Measurements from ENCODE around the gene TNIP3.

The TNIP3 gene

DNA sequence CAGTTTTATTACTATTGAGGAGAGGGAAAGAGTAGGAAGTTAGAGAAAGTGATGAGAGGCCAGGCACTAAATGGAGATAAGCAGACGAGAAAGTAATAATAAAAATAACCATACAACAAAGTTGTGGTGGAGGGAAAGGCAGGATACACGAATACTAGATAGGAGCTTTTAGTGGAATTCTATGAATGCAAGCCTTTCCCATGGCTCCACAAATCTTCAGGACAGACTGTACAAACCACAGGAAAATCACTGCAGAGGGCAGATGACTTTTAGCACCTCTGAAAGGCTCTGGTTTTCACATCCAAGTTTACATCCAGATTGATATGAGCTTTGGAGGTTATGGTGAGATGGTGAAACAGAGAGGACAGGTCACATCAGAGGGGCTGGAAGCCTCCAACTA, 41.5 kb downstream of the TNIP3 start:
- TF ChIP-seq SUZ12 (IDR thresholded peaks at IDR 0.05; ENCODE audit: extremely low read depth, insufficient read depth, insufficient read length) = no peak
- TF ChIP-seq YY1 (IDR thresholded peaks at IDR 0.05; ENCODE audit: insufficient read depth, insufficient read length) = no peak
- TF ChIP-seq ZNF274 (IDR thresholded peaks at IDR 0.05; ENCODE audit: low read depth, low read length) = no peak
- Histone ChIP-seq H3K4me3 (ENCODE audit: insufficient read length, low read depth) (no peak overlapping the region), H3K4me1 (ENCODE audit: insufficient read depth, insufficient read length) (no peaks in the 10 kb centered on the region), H3K9ac (ENCODE audit: insufficient read length, low read depth) (no peak overlapping the region), H3K27me3 (ENCODE audit: insufficient read depth, insufficient read length) (no peaks in the 10 kb centered on the region), H3K36me3 (ENCODE audit: insufficient read depth, insufficient read length, low read length) (no peaks in the 10 kb centered on the region), H3K9me3 (ENCODE audit: insufficient read depth, low read length) (no peaks in the 10 kb centered on the region)
- DNase-seq (ENCODE audit: low read depth, low spot score) = no peak

DNA sequence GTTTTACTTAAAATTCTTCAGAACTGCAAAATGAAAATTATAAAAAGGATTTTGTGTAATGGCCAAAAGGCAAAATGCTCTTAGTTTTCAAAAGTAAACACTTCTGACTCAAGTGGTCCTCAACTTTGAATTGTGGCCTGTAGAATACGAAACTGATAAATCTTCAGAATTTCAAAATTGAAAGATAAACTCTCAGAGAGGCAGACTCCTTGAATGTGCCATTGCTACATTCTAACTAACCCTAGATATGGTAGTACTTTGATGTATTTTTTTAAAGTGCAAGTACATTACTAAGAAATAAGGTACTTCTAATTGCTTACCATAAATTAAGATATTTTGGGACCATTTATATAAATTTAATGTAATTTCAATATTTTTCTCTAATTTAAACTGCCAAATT, 44.4 kb downstream of the TNIP3 start:
- H3K9ac ChIP-seq (ENCODE audit: insufficient read length, low read depth) = no peak overlapping the region
- no peak for DNase-seq (ENCODE audit: low read depth, low spot score)
- no peak overlapping the region for H3K4me3 ChIP-seq (ENCODE audit: insufficient read length, low read depth)
- TF ChIP-seq SUZ12 (IDR thresholded peaks at IDR 0.05; ENCODE audit: extremely low read depth, insufficient read depth, insufficient read length) = no peak
- TF ChIP-seq YY1 (IDR thresholded peaks at IDR 0.05; ENCODE audit: insufficient read depth, insufficient read length) = no peak
- no peak for TF ChIP-seq ZNF274 (IDR thresholded peaks at IDR 0.05; ENCODE audit: low read depth, low read length)
- no peaks in the 10 kb centered on the region for H3K9me3 ChIP-seq (ENCODE audit: insufficient read depth, low read length)
- H3K27me3 ChIP-seq (ENCODE audit: insufficient read depth, insufficient read length) = no peaks in the 10 kb centered on the region
- H3K36me3 ChIP-seq (ENCODE audit: insufficient read depth, insufficient read length, low read length) = no peaks in the 10 kb centered on the region
- H3K4me1 ChIP-seq (ENCODE audit: insufficient read depth, insufficient read length) = no peaks in the 10 kb centered on the region

DNA sequence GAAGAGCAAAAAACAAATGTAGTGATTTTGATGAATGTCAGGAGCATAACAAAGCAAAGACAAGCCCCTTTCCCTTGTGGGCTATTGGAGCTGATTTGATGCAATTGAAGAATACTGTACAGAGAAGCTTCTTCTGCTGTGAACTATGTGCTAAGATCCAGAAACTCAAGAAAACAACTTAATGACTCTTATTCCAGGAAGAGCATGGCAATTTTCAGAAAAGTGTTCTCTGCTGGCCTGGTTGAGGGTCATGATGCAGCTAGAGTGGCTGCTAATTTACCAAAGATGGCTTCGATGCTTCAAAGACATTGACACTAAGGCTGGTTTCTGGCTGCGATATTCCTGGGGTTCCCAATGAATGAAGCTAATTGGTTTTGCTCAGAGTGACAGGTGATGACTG, 45.8 kb downstream of the TNIP3 start:
- H3K4me1 ChIP-seq (ENCODE audit: insufficient read depth, insufficient read length) = no peaks in the 10 kb centered on the region
- DNase-seq (ENCODE audit: low read depth, low spot score) = no peak
- TF ChIP-seq SUZ12 (IDR thresholded peaks at IDR 0.05; ENCODE audit: extremely low read depth, insufficient read depth, insufficient read length) = no peak
- no peak for TF ChIP-seq ZNF274 (IDR thresholded peaks at IDR 0.05; ENCODE audit: low read depth, low read length)
- no peak for TF ChIP-seq YY1 (IDR thresholded peaks at IDR 0.05; ENCODE audit: insufficient read depth, insufficient read length)

DNA sequence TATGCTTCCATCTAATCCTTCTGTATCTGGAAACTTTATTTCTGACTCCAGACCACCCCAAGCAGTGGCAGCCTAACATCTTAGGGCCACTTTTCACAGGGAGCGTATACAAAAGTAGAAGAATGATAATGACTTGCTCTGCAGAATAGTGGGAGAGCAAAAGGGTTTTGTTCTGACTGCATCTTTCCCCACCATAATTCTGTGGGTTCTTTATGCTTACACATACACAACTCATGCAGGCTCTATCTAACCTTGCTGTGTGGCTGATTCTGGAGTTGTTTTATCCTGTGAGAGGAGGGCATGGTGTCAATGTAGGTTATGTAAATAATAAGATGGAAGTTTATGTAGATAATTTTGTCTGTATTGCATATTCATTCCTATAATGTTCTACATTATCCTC, 49.4 kb downstream of the TNIP3 start:
- no peak overlapping the region for H3K9ac ChIP-seq (ENCODE audit: insufficient read length, low read depth)
- H3K4me3 ChIP-seq (ENCODE audit: insufficient read length, low read depth) = no peak overlapping the region
- DNase-seq (ENCODE audit: low read depth, low spot score) = no peak
- H3K36me3 ChIP-seq (ENCODE audit: insufficient read depth, insufficient read length, low read length) = no peaks in the 10 kb centered on the region
- TF ChIP-seq ZNF274 (IDR thresholded peaks at IDR 0.05; ENCODE audit: low read depth, low read length) (no peak), SUZ12 (IDR thresholded peaks at IDR 0.05; ENCODE audit: extremely low read depth, insufficient read depth, insufficient read length) (no peak)
- no peaks in the 10 kb centered on the region for H3K27me3 ChIP-seq (ENCODE audit: insufficient read depth, insufficient read length)
- no peaks in the 10 kb centered on the region for H3K4me1 ChIP-seq (ENCODE audit: insufficient read depth, insufficient read length)
- no peaks in the 10 kb centered on the region for H3K9me3 ChIP-seq (ENCODE audit: insufficient read depth, low read length)

More for the DNA sequence above, 45.8 kb downstream of the TNIP3 start:
- H3K36me3 ChIP-seq (ENCODE audit: insufficient read depth, insufficient read length, low read length) = no peaks in the 10 kb centered on the region
- no peaks in the 10 kb centered on the region for H3K9me3 ChIP-seq (ENCODE audit: insufficient read depth, low read length)
- H3K27me3 ChIP-seq (ENCODE audit: insufficient read depth, insufficient read length) = no peaks in the 10 kb centered on the region
- no peak overlapping the region for H3K9ac ChIP-seq (ENCODE audit: insufficient read length, low read depth)
- H3K4me3 ChIP-seq (ENCODE audit: insufficient read length, low read depth) = no peak overlapping the region

DNA sequence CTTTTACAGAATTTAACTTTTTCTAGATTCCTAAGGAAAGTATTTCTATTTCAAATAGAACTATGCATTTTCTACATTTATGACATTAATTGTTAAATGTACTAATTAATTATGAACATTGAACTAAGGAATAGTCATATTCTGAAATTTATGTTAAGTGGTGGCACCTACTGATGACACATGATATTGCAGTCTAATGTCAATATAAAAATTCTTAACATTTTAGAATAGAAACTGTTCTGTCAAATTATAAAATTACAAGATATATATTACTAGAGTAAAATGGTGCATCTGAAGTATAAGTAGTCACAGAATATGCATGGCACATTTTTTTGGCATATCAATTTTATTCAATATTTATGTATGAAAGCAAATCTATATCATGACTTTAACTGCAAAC, 51.6 kb downstream of the TNIP3 start:
- H3K27me3 ChIP-seq (ENCODE audit: insufficient read depth, insufficient read length) = no peaks in the 10 kb centered on the region
- H3K9ac ChIP-seq (ENCODE audit: insufficient read length, low read depth) = no peak overlapping the region
- TF ChIP-seq ZNF274 (IDR thresholded peaks at IDR 0.05; ENCODE audit: low read depth, low read length) = no peak
- TF ChIP-seq SUZ12 (IDR thresholded peaks at IDR 0.05; ENCODE audit: extremely low read depth, insufficient read depth, insufficient read length) = no peak
- no peak for TF ChIP-seq YY1 (IDR thresholded peaks at IDR 0.05; ENCODE audit: insufficient read depth, insufficient read length)
- no peaks in the 10 kb centered on the region for H3K36me3 ChIP-seq (ENCODE audit: insufficient read depth, insufficient read length, low read length)
- no peak for DNase-seq (ENCODE audit: low read depth, low spot score)
- no peaks in the 10 kb centered on the region for H3K4me1 ChIP-seq (ENCODE audit: insufficient read depth, insufficient read length)
- no peaks in the 10 kb centered on the region for H3K9me3 ChIP-seq (ENCODE audit: insufficient read depth, low read length)
- no peak overlapping the region for H3K4me3 ChIP-seq (ENCODE audit: insufficient read length, low read depth)

DNA sequence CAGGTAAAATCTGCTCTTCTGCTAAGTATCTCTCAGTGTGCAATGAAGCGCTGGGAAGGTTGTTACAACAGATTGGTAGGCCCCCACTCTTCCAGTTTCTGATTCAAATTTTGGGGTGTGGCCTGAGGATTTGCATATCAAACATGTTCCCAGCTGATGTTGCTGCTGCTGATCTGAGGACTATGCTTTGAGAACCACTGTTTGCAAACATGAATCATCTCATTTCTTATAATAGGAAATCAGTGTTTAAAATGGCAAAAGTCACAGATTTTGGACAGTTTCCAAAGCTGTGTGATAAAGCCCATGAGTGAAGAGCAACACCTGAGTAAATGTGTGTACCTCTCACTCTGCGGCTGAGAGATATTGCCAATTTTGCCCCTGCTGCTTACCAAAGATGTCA, 55.6 kb downstream of the TNIP3 start:
- TF ChIP-seq ZNF274 (IDR thresholded peaks at IDR 0.05; ENCODE audit: low read depth, low read length) (no peak), SUZ12 (IDR thresholded peaks at IDR 0.05; ENCODE audit: extremely low read depth, insufficient read depth, insufficient read length) (no peak), YY1 (IDR thresholded peaks at IDR 0.05; ENCODE audit: insufficient read depth, insufficient read length) (no peak)

DNA sequence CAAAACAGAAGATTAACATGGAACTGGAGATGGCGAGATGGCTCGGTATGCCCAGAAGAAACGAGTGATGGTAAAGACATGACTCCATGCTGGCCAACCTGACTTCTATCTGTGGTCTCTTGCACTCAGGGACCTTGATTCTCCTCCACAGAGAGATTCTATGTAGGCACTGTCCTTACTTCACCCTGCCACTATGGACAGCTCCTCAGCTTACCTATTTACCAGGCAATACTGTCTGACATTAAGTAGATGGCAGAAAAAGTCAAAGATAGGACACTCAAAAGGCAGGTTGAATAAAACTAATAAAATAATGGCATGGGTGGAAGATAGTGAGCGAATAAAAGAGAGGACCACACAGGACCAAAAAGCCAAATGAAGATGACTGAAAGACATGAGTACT, 56.6 kb downstream of the TNIP3 start:
- no peaks in the 10 kb centered on the region for H3K4me1 ChIP-seq (ENCODE audit: insufficient read depth, insufficient read length)
- H3K36me3 ChIP-seq (ENCODE audit: insufficient read depth, insufficient read length, low read length) = no peaks in the 10 kb centered on the region
- DNase-seq (ENCODE audit: low read depth, low spot score) = no peak
- no peak overlapping the region for H3K4me3 ChIP-seq (ENCODE audit: insufficient read length, low read depth)
- no peaks in the 10 kb centered on the region for H3K9me3 ChIP-seq (ENCODE audit: insufficient read depth, low read length)
- H3K9ac ChIP-seq (ENCODE audit: insufficient read length, low read depth) = no peak overlapping the region
- no peaks in the 10 kb centered on the region for H3K27me3 ChIP-seq (ENCODE audit: insufficient read depth, insufficient read length)
- TF ChIP-seq YY1 (IDR thresholded peaks at IDR 0.05; ENCODE audit: insufficient read depth, insufficient read length) (no peak), SUZ12 (IDR thresholded peaks at IDR 0.05; ENCODE audit: extremely low read depth, insufficient read depth, insufficient read length) (no peak), ZNF274 (IDR thresholded peaks at IDR 0.05; ENCODE audit: low read depth, low read length) (no peak)

More for the DNA sequence above, 55.6 kb downstream of the TNIP3 start:
- H3K9ac ChIP-seq (ENCODE audit: insufficient read length, low read depth) = no peak overlapping the region
- H3K4me1 ChIP-seq (ENCODE audit: insufficient read depth, insufficient read length) = no peaks in the 10 kb centered on the region
- H3K4me3 ChIP-seq (ENCODE audit: insufficient read length, low read depth) = no peak overlapping the region
- H3K9me3 ChIP-seq (ENCODE audit: insufficient read depth, low read length) = no peaks in the 10 kb centered on the region
- DNase-seq (ENCODE audit: low read depth, low spot score) = no peak
- H3K36me3 ChIP-seq (ENCODE audit: insufficient read depth, insufficient read length, low read length) = no peaks in the 10 kb centered on the region
- no peaks in the 10 kb centered on the region for H3K27me3 ChIP-seq (ENCODE audit: insufficient read depth, insufficient read length)

Data from NT2/D1 (cell line).